CD14-positive monocyte (primary cell): Measurements from ENCODE around the gene ADAD2. TPM values are rescaled to one million over a fixed set of nuclear protein-coding genes. Genes with fewer than 3 reads are reported as not detected.

Source experiments
- DNase-seq, 3 donors: peaks; one replicate each; pipeline ENCODE4 v3.0.0-alpha.2; 2011 to 2022
- H2AFZ ChIP-seq: 2 replicates; pipeline ENCODE4 v1.6.0; 2012; ENCODE audit warnings: mild to moderate bottlenecking, low read depth, low read length, inconsistent platforms; ENCODE audit not compliant: insufficient read depth, poor library complexity, severe bottlenecking
- H3K27ac ChIP-seq, 2 donors: 1 replicate in 1 of 2; 2 replicates in 1 of 2; pipeline ENCODE4 v1.5.1; 2012 to 2013; ENCODE audit warnings: low read length in 2 of 2, control low read depth in 1 of 2, inconsistent platforms in 1 of 2, low read depth in 1 of 2, mild to moderate bottlenecking in 1 of 2
- H3K27me3 ChIP-seq, 2 donors: one replicate each; pipeline versions ENCODE4 v1.6.0 to v1.6.1; 2011 to 2013; ENCODE audit warnings: low read length in 2 of 2; ENCODE audit not compliant: control insufficient read depth in 2 of 2, insufficient read depth in 2 of 2
- H3K36me3 ChIP-seq, 2 donors: replicated peaks in 1 of 2; 1 replicate in 1 of 2; 2 replicates in 1 of 2; pipeline versions ENCODE4 v1.5.1 to v1.6.1; 2012 to 2013; ENCODE audit warnings: low read length in 2 of 2, control low read depth in 1 of 2, inconsistent platforms in 1 of 2, mild to moderate bottlenecking in 1 of 2; ENCODE audit not compliant: insufficient read depth in 2 of 2, control insufficient read depth in 1 of 2
- H3K4me1 ChIP-seq, 2 donors: 1 replicate in 1 of 2; 2 replicates in 1 of 2; pipeline versions ENCODE4 v1.5.1 to v1.6.1; 2012 to 2013; ENCODE audit warnings: low read length in 2 of 2, control low read depth in 1 of 2, inconsistent platforms in 1 of 2, mild to moderate bottlenecking in 1 of 2, moderate library complexity in 1 of 2; ENCODE audit not compliant: insufficient read depth in 2 of 2, control insufficient read depth in 1 of 2
- H3K4me2 ChIP-seq: replicated peaks from 2 replicates; pipeline ENCODE3; 2012; ENCODE audit warnings: low read length, moderate library complexity, mild to moderate bottlenecking; ENCODE audit not compliant: poor library complexity, severe bottlenecking; ENCODE audit errors: extremely low read depth
- H3K4me3 ChIP-seq, 3 experiments: fragments of 200-600 bp in 1 of 3; sonication (generic) in 1 of 3; replicated peaks in 1 of 3; 1 replicate in 2 of 3; 2 replicates in 1 of 3; pipeline ENCODE4 v1.5.1; 2011 to 2013; ENCODE audit warnings: low read length in 3 of 3, mild to moderate bottlenecking in 3 of 3, control low read depth in 2 of 3, low read depth in 2 of 3, inconsistent platforms in 1 of 3, moderate library complexity in 1 of 3
- H3K79me2 ChIP-seq: 2 replicates; pipeline ENCODE4 v1.6.0; 2012; ENCODE audit warnings: mild to moderate bottlenecking, control low read depth, inconsistent platforms, low read length, moderate library complexity; ENCODE audit not compliant: insufficient read depth
- H3K9ac ChIP-seq: 2 replicates; pipeline ENCODE4 v1.6.0; 2017; ENCODE audit warnings: low read length, mild to moderate bottlenecking; ENCODE audit not compliant: insufficient read depth, poor library complexity, severe bottlenecking
- H3K9me3 ChIP-seq, 2 donors: replicated peaks in 1 of 2; 1 replicate in 1 of 2; 2 replicates in 1 of 2; pipeline versions ENCODE4 v1.5.1 to v1.6.1; 2012 to 2013; ENCODE audit warnings: low read length in 2 of 2, control low read depth in 1 of 2; ENCODE audit not compliant: control insufficient read depth in 1 of 2, insufficient read depth in 1 of 2
- H4K20me1 ChIP-seq: 2 replicates; pipeline ENCODE4 v1.6.0; 2012; ENCODE audit warnings: mild to moderate bottlenecking, low read length, control low read depth, moderate library complexity; ENCODE audit not compliant: insufficient read depth
- H3K27ac Mint-ChIP-seq, 7 donors: one replicate each; pipeline ENCODE4 v1.8.0; 2020; ENCODE audit warnings: mild to moderate bottlenecking in 7 of 7, mixed read lengths in 7 of 7, moderate library complexity in 6 of 7, inconsistent platforms in 2 of 7
- H3K27me3 Mint-ChIP-seq, 3 donors: one replicate each; pipeline ENCODE4 v1.8.0; 2021 to 2022; ENCODE audit warnings: low read depth in 3 of 3, mild to moderate bottlenecking in 3 of 3, mixed read lengths in 3 of 3, moderate library complexity in 3 of 3, inconsistent platforms in 1 of 3
- H3K36me3 Mint-ChIP-seq, 2 donors: one replicate each; pipeline ENCODE4 v1.8.0; 2020; ENCODE audit warnings: mixed read lengths in 2 of 2, inconsistent platforms in 1 of 2, mild to moderate bottlenecking in 1 of 2
- H3K4me1 Mint-ChIP-seq: one replicate; pipeline ENCODE4 v1.8.0; 2020; ENCODE audit warnings: mild to moderate bottlenecking, mixed read lengths
- H3K4me3 Mint-ChIP-seq, 2 donors: one replicate each; pipeline ENCODE4 v1.8.0; 2020; ENCODE audit warnings: mild to moderate bottlenecking in 2 of 2, mixed read lengths in 2 of 2, moderate library complexity in 1 of 2
- H3K9me3 Mint-ChIP-seq, 7 donors: one replicate each; pipeline ENCODE4 v1.8.0; 2020 to 2022; ENCODE audit warnings: mixed read lengths in 7 of 7, mild to moderate bottlenecking in 6 of 7, moderate library complexity in 6 of 7, inconsistent platforms in 2 of 7
- CTCF ChIP-seq: fragments of 200-600 bp; IDR thresholded peaks from one replicate; pipeline ENCODE4 v1.8.0; 2022; ENCODE audit warnings: antibody characterized with exemption, mild to moderate bottlenecking
- WGBS: methylation state at CpG from one replicate; pipeline ENCODE4 v1.1.5; 2013; ENCODE audit warnings: missing lambda C conversion rate; ENCODE audit not compliant: insufficient coverage; 5-methylcytosine and 5-hydroxymethylcytosine counted together
- intact Hi-C, 2 donors: fragments of 100-400 bp; cut with micrococcal nuclease; formaldehyde crosslinking; loops; one replicate each; pipeline versions ENCODE4 v1.15.0 to v1.15.1; 2023
- polyA plus RNA-seq, 3 donors: library from polyadenylated mRNA; depleted of rRNA in 1 of 3; unstranded in 2 of 3; stranded (reverse) in 1 of 3; fragments of 300-500 nt in 2 of 3; fragments of >200 nt in 1 of 3; fragmentation: Illumina TruSeq in 2 of 3; gene quantifications; 1 replicate in 2 of 3; 2 replicates in 1 of 3; pipeline ENCODE4 v1.2.3, GENCODE V29; 2012 to 2021

The ADAD2 gene
- polyA plus RNA-seq, 3 donors: not detected

GRCh38 chr16:84205976-84206691 is 15.2 kb downstream of the ADAD2 start:
- Histone ChIP-seq H3K36me3 (no peaks in the 10 kb centered on the region), H4K20me1 (no peaks in the 10 kb centered on the region), H3K4me1 (no peaks in the 10 kb centered on the region), H3K9ac (no peak overlapping the region), H3K4me2 (no peak overlapping the region), H3K79me2 (no peaks in the 10 kb centered on the region), H3K4me3 (no peak overlapping the region), H3K27ac (no peak overlapping the region), H2AFZ (no peak overlapping the region), H3K27me3 (no peaks in the 10 kb centered on the region), H3K9me3 (no peaks in the 10 kb centered on the region)
- no peak overlapping the region for H3K27ac Mint-ChIP-seq
- 92% methylated on average over 18 of the region's 18 CpGs for WGBS
- peaks cover 0 to 8% (median 4%) of the 10 kb centered on the region in 7 donors for H3K9me3 Mint-ChIP-seq
- H3K36me3 Mint-ChIP-seq: no peaks in the 10 kb centered on the region
- H3K4me1 Mint-ChIP-seq: no peaks in the 10 kb centered on the region
- H3K27me3 Mint-ChIP-seq: peaks cover 3 to 5% (median 5%) of the 10 kb centered on the region in 3 donors
- DNase-seq: no peak
- intact Hi-C loops: no loop called here
- TF ChIP-seq CTCF: no peak
- H3K4me3 Mint-ChIP-seq: no peak overlapping the region

DNA sequence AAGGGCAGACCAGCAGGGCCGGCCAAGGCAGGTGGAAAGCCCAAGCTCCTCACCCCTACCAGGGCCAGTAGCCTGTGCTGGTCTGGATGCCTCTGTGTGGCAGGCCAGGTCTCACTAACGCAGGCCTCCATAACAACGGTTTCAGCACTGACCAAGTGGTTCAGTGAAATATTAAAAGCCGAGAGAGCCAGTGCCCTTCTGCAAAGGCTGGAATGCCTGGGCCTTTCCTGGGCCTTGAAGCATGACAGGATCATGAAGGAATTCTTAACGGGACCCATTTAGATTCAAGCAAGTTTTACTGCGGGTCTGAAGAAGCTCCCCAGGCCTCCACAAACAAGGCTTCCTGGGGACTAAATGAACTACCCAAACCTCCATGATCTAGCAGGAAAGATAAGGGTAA is 16.3 kb downstream of the ADAD2 start:
- H3K9me3 ChIP-seq: no peaks in the 10 kb centered on the region
- intact Hi-C loops: no loop called here
- no peak overlapping the region for H3K9ac ChIP-seq
- H2AFZ ChIP-seq: no peak overlapping the region
- TF ChIP-seq CTCF: no peak
- Mint-ChIP-seq H3K27me3 (peaks cover 3 to 13% (median 5%) of the 10 kb centered on the region in 3 donors), H3K4me3 (no peak overlapping the region), H3K36me3 (no peaks in the 10 kb centered on the region), H3K9me3 (peaks cover 0 to 8% (median 4%) of the 10 kb centered on the region in 7 donors), H3K4me1 (no peaks in the 10 kb centered on the region), H3K27ac (no peak overlapping the region)
- no peaks in the 10 kb centered on the region for H3K36me3 ChIP-seq
- H3K4me2 ChIP-seq: no peak overlapping the region
- H4K20me1 ChIP-seq: no peaks in the 10 kb centered on the region
- no peak overlapping the region for H3K27ac ChIP-seq
- no peak for DNase-seq
- no peaks in the 10 kb centered on the region for H3K79me2 ChIP-seq
- H3K27me3 ChIP-seq: no peaks in the 10 kb centered on the region
- H3K4me1 ChIP-seq: no peaks in the 10 kb centered on the region
- 83% methylated on average over 6 of the region's 6 CpGs for WGBS
- H3K4me3 ChIP-seq: no peak overlapping the region
